HG03439 (cell line): ENCODE measurements around the gene OAS3.
"Not testable (repeated sequence)": the region's sequence is repeated elsewhere in the genome, so short reads cannot be mapped to it uniquely, and the experiment has no call there.

Experiments
- ATAC-seq: cut with Tn5 transposase; IDR thresholded peaks from one replicate; pipeline ENCODE4 v1.9.1; 2021; ENCODE audit warnings: mild to moderate bottlenecking, moderate library complexity; ENCODE audit not compliant: unreplicated experiment

The OAS3 gene

GRCh38 chr12:112950701-112951100 lies 12.4 kb downstream of the OAS3 start:
- no peak for ATAC-seq

- ATAC-seq = not testable (repeated sequence)
Measured at GRCh38 chr12:112957125-112957524, 18.9 kb downstream of the OAS3 start.

- no peak for ATAC-seq
Measured at GRCh38 chr12:112961074-112961473, 22.8 kb downstream of the OAS3 start.

DNA sequence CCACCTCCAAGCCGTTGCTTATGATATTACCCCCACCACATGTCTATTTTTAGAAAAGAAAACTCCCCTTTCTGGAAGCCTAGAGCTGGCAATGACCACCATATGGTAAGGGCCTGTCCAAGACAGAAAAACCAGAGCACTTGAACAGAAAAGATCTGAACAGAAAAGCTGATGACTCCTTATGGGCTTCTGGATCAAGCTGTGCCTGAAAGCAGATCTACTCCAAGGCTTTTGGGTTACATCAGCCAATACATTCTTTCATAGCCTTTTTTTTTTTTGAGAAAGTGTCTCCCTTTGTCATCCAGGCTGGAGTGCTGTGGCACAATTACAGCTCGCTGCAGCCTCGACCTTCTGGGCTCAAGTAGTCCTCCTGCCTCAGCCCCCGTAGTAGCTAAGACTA lies 23.3 kb downstream of the OAS3 start:
- ATAC-seq = no peak

GRCh38 chr12:112962561-112962960 lies 24.3 kb downstream of the OAS3 start:
- ATAC-seq = no peak

DNA sequence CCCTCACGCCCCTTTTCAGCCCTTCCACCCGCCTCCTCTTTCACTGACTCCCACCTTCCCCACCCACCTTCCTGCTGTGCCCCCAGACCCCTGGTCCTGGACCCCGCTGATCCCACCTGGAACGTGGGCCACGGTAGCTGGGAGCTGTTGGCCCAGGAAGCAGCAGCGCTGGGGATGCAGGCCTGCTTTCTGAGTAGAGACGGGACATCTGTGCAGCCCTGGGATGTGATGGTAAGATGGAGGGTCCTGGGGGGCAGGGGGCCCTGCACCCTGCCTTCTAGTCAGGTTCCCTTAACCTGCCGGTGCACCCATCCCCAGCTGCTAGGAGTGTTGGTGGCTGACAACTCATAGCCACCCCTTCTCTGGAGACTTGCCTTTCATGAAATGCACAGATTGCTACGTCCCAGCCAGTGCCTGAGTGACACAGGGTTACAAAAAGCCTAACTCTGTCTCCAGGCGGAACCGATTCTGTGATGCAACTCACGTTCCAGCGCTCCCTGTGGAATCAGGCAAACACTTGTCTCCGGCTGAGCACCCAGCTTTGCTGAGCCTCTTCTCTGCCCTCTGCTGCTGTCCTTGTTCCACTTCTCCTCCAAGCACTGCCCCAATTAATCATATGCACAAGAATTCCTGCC lies 25.1 kb downstream of the OAS3 start:
- ATAC-seq = no peak

DNA sequence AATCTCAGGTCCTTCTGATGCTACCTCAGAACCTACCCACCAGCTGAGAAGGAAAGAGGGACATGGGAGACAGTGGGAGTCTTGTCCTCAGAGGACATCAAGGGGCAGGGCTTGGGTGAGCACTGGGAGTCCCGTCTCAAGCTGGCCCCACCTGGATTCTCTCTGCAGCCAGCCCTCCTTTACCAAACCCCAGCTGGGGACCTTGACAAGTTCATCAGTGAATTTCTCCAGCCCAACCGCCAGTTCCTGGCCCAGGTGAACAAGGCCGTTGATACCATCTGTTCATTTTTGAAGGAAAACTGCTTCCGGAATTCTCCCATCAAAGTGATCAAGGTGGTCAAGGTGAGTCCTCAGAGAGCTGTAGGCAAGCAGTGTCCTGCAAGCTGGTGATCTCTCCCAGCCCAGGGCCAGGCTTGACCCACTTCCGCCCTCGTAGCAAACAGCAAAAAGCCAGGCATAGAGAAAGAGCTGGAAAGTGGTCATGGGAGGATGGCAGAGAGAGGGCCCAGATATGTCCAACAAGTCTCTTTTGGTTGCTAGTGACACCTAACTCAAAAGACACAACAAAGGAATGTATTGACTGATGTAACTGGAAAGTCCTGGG lies 25.9 kb downstream of the OAS3 start:
- ATAC-seq = no peak

GRCh38 chr12:112964915-112965314 lies 26.6 kb downstream of the OAS3 start:
- no peak for ATAC-seq

DNA sequence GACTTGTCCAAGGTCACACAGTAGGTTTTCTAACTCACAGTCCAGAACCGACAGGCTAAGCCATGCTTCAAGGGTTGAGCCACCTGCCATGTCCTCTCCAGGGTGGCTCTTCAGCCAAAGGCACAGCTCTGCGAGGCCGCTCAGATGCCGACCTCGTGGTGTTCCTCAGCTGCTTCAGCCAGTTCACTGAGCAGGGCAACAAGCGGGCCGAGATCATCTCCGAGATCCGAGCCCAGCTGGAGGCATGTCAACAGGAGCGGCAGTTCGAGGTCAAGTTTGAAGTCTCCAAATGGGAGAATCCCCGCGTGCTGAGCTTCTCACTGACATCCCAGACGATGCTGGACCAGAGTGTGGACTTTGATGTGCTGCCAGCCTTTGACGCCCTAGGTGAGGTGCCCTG lies 27.4 kb downstream of the OAS3 start:
- no peak for ATAC-seq

GRCh38 chr12:112967306-112967705 lies 29.0 kb downstream of the OAS3 start:
- ATAC-seq = no peak

DNA sequence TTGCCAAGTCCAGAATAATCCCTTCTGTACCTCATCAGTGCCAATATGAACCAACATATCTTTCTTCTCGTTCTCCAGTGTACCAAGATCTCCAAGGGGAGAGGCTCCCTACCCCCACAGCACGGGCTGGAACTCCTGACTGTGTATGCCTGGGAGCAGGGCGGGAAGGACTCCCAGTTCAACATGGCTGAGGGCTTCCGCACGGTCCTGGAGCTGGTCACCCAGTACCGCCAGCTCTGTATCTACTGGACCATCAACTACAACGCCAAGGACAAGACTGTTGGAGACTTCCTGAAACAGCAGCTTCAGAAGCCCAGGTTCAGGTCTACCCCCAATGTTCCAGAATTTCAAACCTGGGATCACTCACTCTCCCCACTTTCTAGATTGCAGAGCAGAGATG lies 29.6 kb downstream of the OAS3 start:
- no peak for ATAC-seq

GRCh38 chr12:112969547-112970306 lies 31.5 kb downstream of the OAS3 start:
- ATAC-seq = no peak

DNA sequence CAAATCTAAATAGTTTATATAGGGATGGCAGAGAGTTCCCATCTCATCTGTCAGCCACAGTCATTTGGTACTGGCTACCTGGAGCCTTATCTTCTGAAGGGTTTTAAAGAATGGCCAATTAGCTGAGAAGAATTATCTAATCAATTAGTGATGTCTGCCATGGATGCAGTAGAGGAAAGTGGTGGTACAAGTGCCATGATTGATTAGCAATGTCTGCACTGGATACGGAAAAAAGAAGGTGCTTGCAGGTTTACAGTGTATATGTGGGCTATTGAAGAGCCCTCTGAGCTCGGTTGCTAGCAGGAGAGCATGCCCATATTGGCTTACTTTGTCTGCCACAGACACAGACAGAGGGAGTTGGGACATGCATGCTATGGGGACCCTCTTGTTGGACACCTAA lies 32.1 kb downstream of the OAS3 start:
- no peak for ATAC-seq

- no peak for ATAC-seq
Measured at GRCh38 chr12:112971248-112971647, 33.0 kb downstream of the OAS3 start.

DNA sequence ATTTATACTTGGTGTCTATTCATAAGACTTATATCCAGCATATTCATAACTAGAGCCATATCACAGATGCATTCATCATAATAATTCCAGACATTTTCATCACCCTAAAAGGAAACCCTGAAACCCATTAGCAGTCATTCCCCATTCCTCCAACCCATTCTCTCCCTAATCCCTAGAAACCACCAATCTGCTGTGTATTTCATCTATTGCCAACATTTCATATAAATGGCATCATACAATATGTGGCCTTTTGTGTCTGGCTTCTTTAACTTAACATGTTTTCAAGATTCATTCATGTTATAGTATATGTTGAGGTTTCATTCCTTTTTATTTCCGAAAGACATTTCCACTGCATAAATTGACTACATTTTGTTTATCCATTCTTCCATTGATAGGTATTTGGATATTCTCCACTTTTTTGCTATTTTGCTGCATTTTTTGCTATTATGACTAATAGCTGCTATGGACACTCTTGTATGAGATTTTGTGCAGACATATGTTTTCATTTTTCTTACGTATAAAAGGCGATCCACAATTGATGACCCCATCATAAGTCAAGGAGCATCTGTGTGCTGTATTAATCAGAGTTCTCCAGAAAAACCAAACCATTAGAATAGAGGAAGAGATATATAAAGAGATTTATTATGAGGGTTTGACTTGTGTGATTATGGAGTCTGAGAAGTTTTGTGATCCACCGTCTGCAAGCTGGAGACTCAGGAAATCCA lies 34.9 kb downstream of the OAS3 start:
- no peak for ATAC-seq

DNA sequence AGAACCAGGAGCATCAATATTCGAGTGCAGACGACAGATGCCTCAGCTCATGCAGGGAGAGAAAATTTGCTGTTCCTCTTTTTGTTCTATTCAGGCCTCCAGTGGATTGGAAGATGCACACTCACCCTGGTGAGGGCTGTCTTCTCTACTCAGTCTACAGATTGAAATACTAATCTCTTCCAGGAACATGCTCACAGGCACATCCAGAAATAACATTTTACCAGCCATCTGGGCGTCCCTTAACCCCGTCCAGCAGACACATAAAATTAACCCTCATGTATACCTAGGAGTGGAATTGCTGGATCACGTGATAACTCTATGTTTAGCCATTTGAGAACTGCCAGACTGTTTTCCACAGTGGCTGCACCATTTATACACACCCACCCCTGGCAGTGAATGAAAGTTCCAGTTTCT lies 35.6 kb downstream of the OAS3 start:
- no peak for ATAC-seq

DNA sequence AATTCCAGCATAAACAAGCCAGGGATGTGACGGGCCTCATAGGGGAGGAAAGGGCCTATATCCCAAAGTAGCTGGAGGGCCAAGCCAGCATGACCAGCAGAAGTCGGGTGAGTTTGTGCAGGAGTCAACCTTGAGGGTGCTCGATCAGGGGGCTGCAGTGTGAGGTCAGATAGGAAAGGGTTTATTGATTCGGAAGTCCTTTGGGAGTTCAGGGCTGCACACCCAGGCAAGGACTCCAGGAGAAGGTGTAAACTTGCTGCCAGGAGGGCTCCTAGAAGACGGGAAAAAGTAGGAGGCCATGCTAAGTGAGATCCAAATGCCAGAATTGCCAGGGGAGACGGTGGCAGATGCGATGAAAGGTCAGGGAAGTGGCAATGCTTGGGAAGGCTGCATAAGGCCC lies 36.6 kb downstream of the OAS3 start:
- no peak for ATAC-seq

GRCh38 chr12:112977139-112977538 lies 38.9 kb downstream of the OAS3 start:
- ATAC-seq = no peak

DNA sequence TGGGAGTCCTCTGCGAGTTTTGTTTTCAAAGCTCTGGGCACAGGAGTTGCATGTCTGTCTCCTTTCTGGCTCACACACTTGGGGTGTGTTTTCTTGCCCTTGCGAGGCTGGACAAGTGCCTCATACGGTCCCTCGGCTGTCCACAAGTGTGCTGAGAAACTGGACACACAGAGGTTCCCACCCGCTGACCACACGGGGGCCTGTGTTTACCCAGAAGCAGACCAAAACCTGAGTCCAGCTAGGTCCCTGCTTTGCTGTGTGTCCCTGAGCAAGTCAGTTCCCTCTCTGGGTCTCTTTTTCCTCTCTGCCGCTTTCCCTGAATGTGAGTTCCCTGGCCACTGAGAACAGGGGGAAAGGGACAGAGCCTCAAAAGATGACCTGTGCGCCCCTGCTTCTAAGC lies 39.4 kb downstream of the OAS3 start:
- ATAC-seq = no peak

- ATAC-seq = peak; percentile 86
Measured at GRCh38 chr12:112978163-112979040, 40.1 kb downstream of the OAS3 start, which contains the start of gene OAS2. TSS of gene OAS2 (plus strand) at chr12:112978519. CDS start at chr12:112978609, 90 bp downstream.
